Diencephalon (tissue), 1 donor: Measurements from ENCODE around the gene LRP3. TPM values are rescaled to one million over a fixed set of nuclear protein-coding genes. Genes with fewer than 3 reads are reported as not detected.

Experiments used
- total RNA-seq: library from RNA; depleted of rRNA; stranded (reverse); fragments of >200 nt; gene quantifications from one replicate; pipeline ENCODE4 v1.2.3, GENCODE V29; 2014

Gene LRP3, protein sequence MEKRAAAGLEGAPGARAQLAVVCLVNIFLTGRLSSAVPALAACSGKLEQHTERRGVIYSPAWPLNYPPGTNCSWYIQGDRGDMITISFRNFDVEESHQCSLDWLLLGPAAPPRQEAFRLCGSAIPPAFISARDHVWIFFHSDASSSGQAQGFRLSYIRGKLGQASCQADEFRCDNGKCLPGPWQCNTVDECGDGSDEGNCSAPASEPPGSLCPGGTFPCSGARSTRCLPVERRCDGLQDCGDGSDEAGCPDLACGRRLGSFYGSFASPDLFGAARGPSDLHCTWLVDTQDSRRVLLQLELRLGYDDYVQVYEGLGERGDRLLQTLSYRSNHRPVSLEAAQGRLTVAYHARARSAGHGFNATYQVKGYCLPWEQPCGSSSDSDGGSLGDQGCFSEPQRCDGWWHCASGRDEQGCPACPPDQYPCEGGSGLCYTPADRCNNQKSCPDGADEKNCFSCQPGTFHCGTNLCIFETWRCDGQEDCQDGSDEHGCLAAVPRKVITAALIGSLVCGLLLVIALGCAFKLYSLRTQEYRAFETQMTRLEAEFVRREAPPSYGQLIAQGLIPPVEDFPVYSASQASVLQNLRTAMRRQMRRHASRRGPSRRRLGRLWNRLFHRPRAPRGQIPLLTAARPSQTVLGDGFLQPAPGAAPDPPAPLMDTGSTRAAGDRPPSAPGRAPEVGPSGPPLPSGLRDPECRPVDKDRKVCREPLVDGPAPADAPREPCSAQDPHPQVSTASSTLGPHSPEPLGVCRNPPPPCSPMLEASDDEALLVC
- total RNA-seq, result 71.3 TPM

GRCh38 chr19:33193865-33194362 is at the start of gene LRP3:
TSS of gene LRP3 (plus strand) at chr19:33194330. CDS start at chr19:33194786, 456 bp downstream.

GRCh38 chr19:33225458-33225926 is 31.4 kb downstream of the LRP3 start, which contains the start of gene SLC7A10:
TSS of gene SLC7A10 (minus strand) at chr19:33225850. CDS start at chr19:33225703, 147 bp downstream.

Other genes starting within 250 kb of the LRP3 start
- gene CEP89, start 222.4 kb upstream of the LRP3 start, total RNA-seq, result 26.8 TPM
- gene FAAP24, start 222.1 kb upstream of the LRP3 start, total RNA-seq, result 1.4 TPM
- 5.1 TPM for gene RHPN2, start 129.4 kb upstream of the LRP3 start, total RNA-seq
- 16.1 TPM for gene GPATCH1, start 113.1 kb upstream of the LRP3 start, total RNA-seq
- gene WDR88, start 62.2 kb upstream of the LRP3 start, total RNA-seq, result not detected
- 5.5 TPM for gene SLC7A10, start 31.5 kb downstream of the LRP3 start, total RNA-seq
- gene CEBPA, start 108.2 kb downstream of the LRP3 start, total RNA-seq, result 4.8 TPM
- gene CEBPG, start 179.4 kb downstream of the LRP3 start, total RNA-seq, result 44.5 TPM